Hematopoietic multipotent progenitor cell treated with erythropoietin and hydrocortisone succinate and interleukin-3 and kit ligand, for 4 days (in vitro differentiated cells): Measurements from ENCODE around the gene MEIKIN.

ENCODE experiments used
- DNase-seq: peaks from one replicate; pipeline ENCODE4 v3.0.0-alpha.2; 2015

The MEIKIN gene

DNA sequence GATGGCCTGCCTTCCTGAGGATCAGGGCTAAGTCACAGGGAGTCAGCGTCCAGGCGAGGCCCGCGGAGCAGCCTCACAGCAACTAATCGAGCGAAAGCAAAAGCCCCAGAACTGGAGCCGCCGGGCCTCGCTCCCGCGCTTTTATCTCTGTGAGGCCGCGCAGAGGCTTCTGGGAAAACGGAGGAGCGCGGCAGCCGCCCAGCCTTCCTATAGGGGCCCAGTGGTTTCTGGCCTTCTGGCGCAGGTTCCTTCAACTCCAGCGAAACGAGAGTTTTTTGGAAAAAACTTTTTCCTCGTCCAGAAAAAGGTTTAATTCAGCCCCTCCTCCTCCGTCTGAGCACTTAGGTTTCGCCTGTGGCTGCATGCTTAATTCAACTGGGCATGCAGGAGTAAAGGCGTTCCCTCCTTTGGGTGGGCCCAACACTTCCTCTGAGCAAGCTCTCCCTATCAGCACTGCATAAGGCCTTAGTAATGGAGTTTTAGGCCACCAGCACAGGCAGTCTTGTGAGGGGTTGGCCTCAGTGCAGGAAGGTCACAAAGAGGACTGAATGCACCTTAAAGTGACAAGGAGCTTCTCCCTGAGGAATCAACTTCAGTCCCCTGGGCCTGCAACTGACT lies at the start of gene MEIKIN:
Gene MEIKIN (minus strand): TSS at position 113 of the 618 bp plus-strand sequence. CDS start 158 bp downstream, outside the sequence.
- DNase-seq = no peak

- DNase-seq = peak; percentile 92
Observed at GRCh38 chr5:131994533-131995226, 49.2 kb upstream of the MEIKIN start.

DNA sequence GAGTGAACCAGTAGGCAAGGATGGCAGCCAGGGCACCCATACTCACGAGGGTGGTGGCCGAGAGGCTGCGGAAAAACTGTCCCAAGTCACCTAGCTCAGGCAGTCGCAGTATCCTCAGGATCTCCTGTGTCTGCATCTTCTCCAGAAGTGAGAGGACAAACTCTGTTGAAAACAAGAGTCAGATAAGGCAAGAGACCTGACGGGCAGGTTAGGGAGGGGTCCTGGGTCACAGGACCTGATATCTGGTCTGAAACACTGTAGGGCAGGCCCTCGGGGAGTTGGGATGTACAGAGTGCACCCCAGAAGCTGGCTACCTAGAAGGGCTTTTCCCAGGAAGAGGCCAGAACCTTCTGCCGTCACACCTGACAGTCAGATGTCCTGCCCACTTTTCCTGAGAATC lies 48.6 kb upstream of the MEIKIN start:
- DNase-seq = no peak

- peak; percentile 28 for DNase-seq
Observed at GRCh38 chr5:131993676-131994075, 48.2 kb upstream of the MEIKIN start.

DNA sequence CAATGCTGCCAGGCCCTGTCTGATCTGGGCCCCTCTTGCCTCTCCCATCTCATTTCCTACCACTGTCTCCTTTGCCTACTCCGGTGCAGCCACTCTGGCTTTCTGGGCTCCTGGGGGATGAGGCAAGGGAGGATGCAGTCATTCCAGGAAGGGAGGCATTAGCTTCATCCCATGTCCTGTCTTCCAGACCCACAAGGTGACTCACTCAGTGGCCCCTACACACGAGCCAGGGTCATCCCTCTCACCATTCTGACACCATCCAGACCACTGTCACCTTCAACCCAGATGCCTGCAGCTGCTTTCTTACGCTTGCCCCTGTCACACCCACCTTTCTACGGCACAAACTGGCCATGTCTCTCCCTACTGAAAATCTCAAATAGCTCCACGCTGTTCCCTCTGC lies 46.9 kb upstream of the MEIKIN start:
- DNase-seq = no peak

- DNase-seq = no peak
Observed at GRCh38 chr5:131991593-131992324, 46.3 kb upstream of the MEIKIN start.

DNA sequence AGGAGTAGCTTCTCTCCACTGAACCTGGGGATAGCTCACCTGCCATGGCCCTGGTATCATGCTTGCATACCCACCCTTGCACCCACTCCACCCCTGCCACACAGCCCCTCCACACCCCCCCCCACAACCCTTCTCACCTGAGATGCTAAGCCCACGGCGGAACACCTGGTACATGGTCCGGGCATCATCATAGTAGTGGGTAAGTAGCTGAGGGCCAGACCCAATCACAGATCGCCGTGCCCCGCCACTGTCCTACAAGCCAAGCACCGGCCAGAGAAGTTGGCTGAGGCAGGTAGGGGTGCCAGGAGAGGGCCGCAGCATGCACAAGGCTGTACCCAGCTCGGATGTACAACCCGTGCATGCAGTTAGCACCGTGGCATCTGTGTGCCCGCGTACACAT lies 45.3 kb upstream of the MEIKIN start:
- no peak for DNase-seq

DNA sequence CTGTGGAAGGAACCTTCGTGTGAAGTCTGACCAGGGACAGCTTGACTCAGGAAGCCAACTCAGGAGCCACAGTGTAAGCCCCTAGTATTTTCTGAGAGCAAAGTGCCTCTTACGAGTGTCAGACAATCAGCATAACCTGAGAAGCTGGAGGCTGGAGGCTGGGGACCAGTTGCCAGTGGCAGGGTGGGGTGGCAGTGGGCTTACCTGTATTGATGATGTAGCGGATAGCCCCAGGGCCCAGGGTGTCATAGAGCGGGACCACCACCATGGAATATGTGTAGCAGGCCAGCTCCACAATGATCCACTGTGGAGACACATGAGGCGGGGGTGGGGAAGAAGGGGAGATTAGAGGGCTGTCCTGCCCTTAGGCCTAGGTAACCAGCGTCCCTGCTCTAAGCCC lies 43.1 kb upstream of the MEIKIN start:
- no peak for DNase-seq

DNA sequence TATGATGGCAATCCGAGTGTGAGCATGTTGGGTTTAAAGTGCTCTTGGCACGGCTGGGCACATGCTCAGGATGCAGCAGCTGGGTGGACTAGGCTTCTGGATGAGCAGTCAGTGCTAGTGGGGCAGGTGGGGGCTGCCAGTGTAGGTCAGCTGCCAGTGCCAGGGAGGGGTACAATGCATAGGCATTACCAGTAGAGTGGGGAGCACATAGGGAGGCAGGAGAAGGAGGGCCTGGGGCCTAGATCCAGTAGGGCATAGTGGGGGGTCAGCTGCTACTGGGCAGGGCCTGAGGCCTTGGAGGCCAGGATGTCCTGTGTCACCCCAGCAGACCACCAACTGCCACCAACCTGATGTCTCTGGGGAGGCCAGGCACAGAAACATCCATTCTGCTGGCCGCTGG lies 41.8 kb upstream of the MEIKIN start:
- DNase-seq = no peak

DNA sequence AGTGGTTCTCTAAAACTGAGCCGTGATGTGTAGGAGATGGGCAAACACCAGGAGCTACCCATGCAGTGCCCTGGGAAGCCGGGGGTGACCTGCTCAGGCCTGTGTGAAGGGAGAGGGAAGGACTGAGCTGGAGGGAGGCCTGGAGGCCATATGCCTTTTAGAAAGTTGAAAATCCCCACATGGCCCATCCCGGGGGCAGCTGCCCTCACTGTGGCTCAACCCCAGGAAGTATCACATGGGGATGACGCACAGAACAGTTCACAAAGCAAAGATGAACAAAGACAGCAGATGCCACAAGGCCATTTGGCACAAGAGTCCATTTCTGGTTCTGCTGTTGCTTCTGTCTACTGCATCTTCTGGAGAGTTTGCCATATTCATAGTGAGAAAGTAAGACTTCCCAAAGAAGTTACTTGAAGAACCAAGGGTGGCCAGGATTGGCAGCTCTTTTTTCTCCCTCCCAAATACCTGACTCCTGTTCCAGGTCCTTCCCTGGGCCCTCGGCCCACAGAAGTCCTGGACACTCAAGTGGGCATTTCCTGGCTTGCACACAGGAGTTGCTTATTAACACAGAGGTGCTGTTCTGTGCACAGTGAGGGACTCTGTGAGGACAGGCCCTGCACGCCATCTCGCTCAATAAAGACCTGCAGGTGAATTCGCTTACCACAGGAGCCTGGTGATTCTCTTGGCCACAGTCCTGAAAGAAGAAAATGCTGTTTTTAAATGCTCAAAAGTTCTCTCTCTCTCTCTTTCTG lies 40.9 kb upstream of the MEIKIN start:
- DNase-seq = no peak

GRCh38 chr5:131984956-131985665 lies 39.6 kb upstream of the MEIKIN start:
- no peak for DNase-seq

GRCh38 chr5:131983244-131983771 lies 37.8 kb upstream of the MEIKIN start:
- DNase-seq = no peak

- DNase-seq = no peak
Observed at GRCh38 chr5:131981516-131981915, 36.1 kb upstream of the MEIKIN start.

DNA sequence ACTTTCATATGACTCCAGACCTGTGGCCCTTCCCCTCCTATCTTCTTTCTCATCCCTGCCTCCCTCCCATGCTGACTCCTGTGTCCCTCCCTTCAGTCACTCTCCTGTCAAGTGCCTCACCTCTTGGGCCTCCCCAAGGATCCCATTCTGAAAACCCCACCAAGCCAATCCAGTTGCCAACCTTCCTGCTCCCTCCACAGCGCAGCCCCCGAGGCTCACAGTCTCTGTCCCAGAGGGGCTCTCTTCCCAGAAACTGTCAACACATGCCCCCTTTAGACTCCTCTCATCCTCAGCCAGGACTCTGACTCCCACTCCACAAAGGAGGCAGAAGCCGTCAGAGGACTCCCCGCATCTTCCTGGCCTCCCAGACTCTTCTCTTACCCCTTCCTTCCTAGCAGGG lies 35.2 kb upstream of the MEIKIN start:
- DNase-seq = no peak

DNA sequence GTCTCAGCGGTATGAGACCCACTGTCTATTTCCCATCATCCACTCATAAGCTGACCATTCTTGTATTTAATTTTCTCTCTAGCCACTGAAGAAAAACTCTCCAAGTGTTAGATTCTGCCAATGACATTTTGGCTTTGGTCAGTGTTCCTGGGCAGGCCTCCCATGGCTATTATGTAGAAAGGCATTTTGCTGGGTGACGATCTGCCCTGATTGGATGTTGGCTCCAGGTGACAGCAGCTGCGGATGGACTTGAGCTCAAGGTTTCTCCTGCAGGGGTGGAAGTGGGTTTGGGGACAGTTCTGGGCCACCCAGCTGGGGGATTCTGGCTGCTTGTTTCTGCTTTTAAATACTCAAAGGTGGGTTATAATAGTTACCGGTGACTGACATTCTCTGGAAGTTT lies 34.4 kb upstream of the MEIKIN start:
- no peak for DNase-seq

- no peak for DNase-seq
Observed at GRCh38 chr5:131977212-131977604, 31.7 kb upstream of the MEIKIN start.

DNA sequence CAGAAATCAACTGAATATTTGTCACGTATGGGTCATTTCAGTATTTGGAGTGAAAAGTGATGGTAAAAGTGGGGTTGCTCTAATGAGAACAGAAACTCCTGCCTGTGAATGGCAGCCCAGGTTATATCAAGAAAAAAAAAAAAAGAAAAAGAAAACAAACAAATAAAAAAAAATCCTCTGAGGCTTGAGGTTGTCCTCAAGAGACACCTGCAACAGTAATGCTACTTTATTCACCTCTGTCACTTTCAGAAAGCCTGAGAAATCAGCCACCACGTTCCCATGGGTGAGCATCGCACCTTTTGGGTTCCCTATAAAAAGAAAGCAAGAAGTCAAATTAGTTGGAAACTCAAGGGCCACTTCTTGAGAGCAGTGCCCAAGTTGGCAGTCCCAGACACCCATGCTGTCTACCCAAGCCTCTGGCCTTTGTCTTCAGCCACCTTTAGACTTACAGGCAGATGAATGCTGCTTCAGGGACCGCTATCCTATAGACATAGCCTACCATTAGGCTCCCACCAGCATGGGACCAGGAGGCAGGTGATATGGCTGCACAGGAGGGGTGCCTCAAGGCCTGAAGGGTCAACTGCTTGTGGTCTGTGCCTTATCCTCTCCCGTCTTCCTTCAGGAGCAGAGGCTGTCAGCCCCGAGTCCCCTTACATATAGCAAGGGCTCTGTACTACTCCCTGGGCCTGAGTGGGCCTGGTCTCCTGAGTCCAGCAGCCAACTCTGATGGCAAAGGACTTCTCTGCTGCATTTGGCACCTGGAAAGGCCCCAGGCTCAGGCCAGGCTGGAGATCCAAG lies 31.1 kb upstream of the MEIKIN start:
- no peak for DNase-seq

- DNase-seq = no peak
Observed at GRCh38 chr5:131974956-131975726, 29.7 kb upstream of the MEIKIN start.

GRCh38 chr5:131974622-131974955 lies 29.1 kb upstream of the MEIKIN start:
- no peak for DNase-seq

DNA sequence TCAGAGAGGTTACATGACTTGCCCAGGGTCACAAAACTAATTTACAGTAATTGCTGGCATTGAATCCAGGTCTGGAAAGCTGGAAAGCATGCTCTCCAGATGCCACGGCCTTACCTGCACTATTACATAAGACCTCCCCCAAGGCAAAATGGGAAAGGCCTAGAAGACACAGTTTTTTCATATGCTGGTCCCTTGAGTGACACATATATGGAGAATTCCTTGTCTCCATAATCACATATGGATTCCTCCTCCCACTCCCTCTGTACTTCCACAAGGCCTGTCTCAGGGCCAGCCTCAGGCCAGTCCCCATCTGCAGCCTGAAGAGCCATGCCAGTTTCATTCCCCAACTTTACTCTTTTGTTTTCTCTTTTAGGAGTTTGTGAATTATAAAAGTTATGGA lies 28.6 kb upstream of the MEIKIN start:
- no peak for DNase-seq
